ENCODE results near the gene ISL2.
A peak's percentile ranks its signal among the peaks of the same experiment; 100 is the strongest.

Gene ISL2

DNA sequence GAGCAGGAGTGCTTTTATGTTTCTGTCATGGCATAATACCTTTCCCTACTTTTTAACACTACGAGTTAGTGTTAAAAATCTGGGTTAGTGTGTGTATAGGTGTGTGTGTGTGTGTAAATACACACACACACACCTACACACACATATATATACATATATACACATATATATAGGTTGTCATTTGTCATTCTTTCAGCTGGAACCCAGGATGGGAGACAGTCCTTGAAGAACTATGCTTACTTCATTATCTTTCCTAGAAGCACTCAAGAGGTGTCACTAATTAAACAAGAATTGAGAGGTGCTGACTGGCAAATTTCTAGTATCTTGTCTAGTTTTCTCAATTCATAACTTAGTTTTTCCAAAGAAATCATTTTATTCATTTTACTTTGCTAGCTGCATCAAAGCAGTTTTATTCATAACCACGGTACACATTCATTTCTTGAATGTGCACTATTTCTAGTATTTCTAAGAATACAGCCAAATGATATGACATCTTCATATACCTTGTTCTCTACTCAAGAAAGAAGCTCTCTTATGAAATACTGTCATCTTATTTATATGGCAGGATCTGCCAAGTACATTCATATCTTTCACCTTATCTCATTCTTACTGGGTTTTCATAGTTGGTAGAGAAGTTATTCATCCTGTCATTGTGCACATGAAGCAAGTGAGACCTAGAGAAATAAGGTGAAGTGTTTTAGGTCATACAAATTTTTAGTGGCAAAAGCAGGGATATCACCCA lies 46.6 kb downstream of the ISL2 start:
- Histone ChIP-seq H3K36me3 (ENCODE audit: low read depth) (no peaks in the 10 kb centered on the region), H3K9me3 (ENCODE audit: severe bottlenecking) (no peaks in the 10 kb centered on the region), H3K27me3 (ENCODE audit: insufficient read depth, poor library complexity, severe bottlenecking) (no peaks in the 10 kb centered on the region), H3K4me1 (ENCODE audit: insufficient read depth, poor library complexity, severe bottlenecking) (no peaks in the 10 kb centered on the region), H3K4me3 (ENCODE audit: severe bottlenecking) (no peak overlapping the region), H3K27ac (ENCODE audit: poor library complexity, severe bottlenecking) (no peak overlapping the region)
- TF ChIP-seq, protein P1, sequence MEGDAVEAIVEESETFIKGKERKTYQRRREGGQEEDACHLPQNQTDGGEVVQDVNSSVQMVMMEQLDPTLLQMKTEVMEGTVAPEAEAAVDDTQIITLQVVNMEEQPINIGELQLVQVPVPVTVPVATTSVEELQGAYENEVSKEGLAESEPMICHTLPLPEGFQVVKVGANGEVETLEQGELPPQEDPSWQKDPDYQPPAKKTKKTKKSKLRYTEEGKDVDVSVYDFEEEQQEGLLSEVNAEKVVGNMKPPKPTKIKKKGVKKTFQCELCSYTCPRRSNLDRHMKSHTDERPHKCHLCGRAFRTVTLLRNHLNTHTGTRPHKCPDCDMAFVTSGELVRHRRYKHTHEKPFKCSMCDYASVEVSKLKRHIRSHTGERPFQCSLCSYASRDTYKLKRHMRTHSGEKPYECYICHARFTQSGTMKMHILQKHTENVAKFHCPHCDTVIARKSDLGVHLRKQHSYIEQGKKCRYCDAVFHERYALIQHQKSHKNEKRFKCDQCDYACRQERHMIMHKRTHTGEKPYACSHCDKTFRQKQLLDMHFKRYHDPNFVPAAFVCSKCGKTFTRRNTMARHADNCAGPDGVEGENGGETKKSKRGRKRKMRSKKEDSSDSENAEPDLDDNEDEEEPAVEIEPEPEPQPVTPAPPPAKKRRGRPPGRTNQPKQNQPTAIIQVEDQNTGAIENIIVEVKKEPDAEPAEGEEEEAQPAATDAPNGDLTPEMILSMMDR (IDR thresholded peaks at IDR 0.05; ENCODE audit: poor library complexity, severe bottlenecking), result no peak
- ATAC-seq (ENCODE audit: low read depth) (no peak), DNase-seq (ENCODE audit: low spot score) (no peak)

DNA sequence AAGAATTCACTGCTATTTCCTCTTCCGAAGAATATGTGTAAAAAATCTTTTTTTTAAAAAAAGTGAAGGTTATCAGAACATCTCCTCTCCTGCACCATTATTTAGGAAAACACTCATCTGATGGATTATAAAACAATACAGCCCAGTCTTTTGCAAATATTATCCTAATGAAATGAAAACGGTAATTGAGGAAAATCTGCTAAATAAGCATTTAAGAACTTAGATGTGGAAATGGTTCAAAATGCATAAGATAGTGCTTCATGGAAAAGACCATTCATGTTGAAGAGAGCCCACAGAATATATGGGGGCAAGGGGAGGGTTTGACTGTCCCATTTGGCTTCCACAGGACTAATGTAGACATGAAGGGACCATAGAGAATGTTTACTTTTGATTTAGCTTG lies 47.8 kb downstream of the ISL2 start:
- no peak for ATAC-seq (ENCODE audit: low read depth)
- Histone ChIP-seq H3K27me3 (ENCODE audit: insufficient read depth, poor library complexity, severe bottlenecking) (no peaks in the 10 kb centered on the region), H3K4me1 (ENCODE audit: insufficient read depth, poor library complexity, severe bottlenecking) (no peaks in the 10 kb centered on the region), H3K4me3 (ENCODE audit: severe bottlenecking) (no peak overlapping the region), H3K36me3 (ENCODE audit: low read depth) (no peaks in the 10 kb centered on the region), H3K9me3 (ENCODE audit: severe bottlenecking) (no peaks in the 10 kb centered on the region), H3K27ac (ENCODE audit: poor library complexity, severe bottlenecking) (no peak overlapping the region)
- DNase-seq (ENCODE audit: low spot score), result no peak
- TF ChIP-seq, protein P1 (IDR thresholded peaks at IDR 0.05; ENCODE audit: poor library complexity, severe bottlenecking), result no peak

DNA sequence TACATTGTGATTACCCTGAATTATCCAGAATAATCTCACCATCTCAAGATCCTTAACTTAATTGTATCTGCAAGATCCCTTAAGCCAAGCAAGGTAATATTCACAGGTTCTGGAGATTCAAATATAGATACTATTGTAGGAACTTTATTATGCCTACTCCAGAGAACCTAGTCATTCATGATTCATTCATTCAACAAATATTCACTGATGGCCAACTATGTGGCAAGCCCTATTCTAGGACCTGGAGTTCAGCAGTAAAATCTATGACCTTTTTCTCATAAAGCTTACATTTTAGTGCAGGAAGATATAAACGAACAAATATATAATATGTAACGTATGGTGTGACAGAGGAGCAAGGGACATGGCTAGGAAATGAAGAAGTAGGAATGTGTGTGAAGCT lies 49.6 kb downstream of the ISL2 start:
- no peaks in the 10 kb centered on the region for H3K4me1 ChIP-seq (ENCODE audit: insufficient read depth, poor library complexity, severe bottlenecking)
- H3K27ac ChIP-seq (ENCODE audit: poor library complexity, severe bottlenecking), result no peak overlapping the region
- H3K36me3 ChIP-seq (ENCODE audit: low read depth), result no peaks in the 10 kb centered on the region
- no peaks in the 10 kb centered on the region for H3K27me3 ChIP-seq (ENCODE audit: insufficient read depth, poor library complexity, severe bottlenecking)
- ATAC-seq (ENCODE audit: low read depth) (peak; percentile 39; the same call in 1 of the 3 replicates), DNase-seq (ENCODE audit: low spot score) (no peak)
- no peak overlapping the region for H3K4me3 ChIP-seq (ENCODE audit: severe bottlenecking)
- TF ChIP-seq, protein P1 (IDR thresholded peaks at IDR 0.05; ENCODE audit: poor library complexity, severe bottlenecking), result no peak
- H3K9me3 ChIP-seq (ENCODE audit: severe bottlenecking), result no peaks in the 10 kb centered on the region

DNA sequence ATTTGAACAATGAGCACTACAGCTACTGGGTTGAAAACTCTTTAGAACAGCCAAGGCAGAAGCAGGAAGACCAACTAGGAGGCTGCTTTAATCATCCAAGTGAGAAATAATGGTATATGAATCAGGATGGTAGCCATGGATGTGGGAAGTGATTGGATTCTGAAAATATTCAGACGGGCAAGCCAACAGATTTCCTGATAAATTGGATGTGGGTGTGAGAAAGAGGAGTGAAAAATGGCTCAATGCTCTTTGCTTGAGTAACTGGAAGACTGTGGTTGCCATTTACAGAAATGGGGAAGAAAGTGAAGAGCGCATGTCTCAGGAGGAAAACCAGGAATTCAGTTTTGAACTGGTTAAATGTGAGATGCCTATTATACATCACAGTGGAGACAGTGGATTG lies 50.4 kb downstream of the ISL2 start:
- Histone ChIP-seq H3K4me3 (ENCODE audit: severe bottlenecking) (no peak overlapping the region), H3K27me3 (ENCODE audit: insufficient read depth, poor library complexity, severe bottlenecking) (no peaks in the 10 kb centered on the region), H3K36me3 (ENCODE audit: low read depth) (no peaks in the 10 kb centered on the region), H3K4me1 (ENCODE audit: insufficient read depth, poor library complexity, severe bottlenecking) (no peaks in the 10 kb centered on the region), H3K27ac (ENCODE audit: poor library complexity, severe bottlenecking) (no peak overlapping the region), H3K9me3 (ENCODE audit: severe bottlenecking) (no peaks in the 10 kb centered on the region)
- DNase-seq (ENCODE audit: low spot score) (no peak), ATAC-seq (ENCODE audit: low read depth) (no peak)
- TF ChIP-seq, protein P1 (IDR thresholded peaks at IDR 0.05; ENCODE audit: poor library complexity, severe bottlenecking), result no peak

DNA sequence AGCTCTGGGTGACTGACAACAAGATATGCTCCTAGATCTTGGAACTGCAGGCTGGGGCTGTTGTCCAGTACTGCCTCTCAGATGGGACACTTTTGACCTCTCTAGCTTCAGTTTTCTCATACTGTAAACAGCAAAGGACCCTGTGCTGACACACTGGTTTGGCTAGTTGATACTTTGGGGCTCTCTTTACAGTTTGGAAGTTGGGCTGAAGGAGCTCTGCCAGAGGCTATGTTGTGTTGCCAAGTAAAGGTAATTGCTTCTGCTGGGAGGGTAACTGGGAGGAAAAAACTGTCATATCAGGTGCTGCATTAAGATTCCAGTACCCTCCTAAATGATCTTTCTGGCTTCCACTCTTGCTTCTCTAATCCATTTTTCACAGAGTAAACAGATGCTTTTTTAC lies 54.0 kb downstream of the ISL2 start:
- Histone ChIP-seq H3K36me3 (ENCODE audit: low read depth) (no peaks in the 10 kb centered on the region), H3K4me1 (ENCODE audit: insufficient read depth, poor library complexity, severe bottlenecking) (no peaks in the 10 kb centered on the region), H3K4me3 (ENCODE audit: severe bottlenecking) (no peak overlapping the region), H3K27ac (ENCODE audit: poor library complexity, severe bottlenecking) (no peak overlapping the region), H3K27me3 (ENCODE audit: insufficient read depth, poor library complexity, severe bottlenecking) (no peaks in the 10 kb centered on the region), H3K9me3 (ENCODE audit: severe bottlenecking) (no peaks in the 10 kb centered on the region)
- no peak for ATAC-seq (ENCODE audit: low read depth)
- no peak for DNase-seq (ENCODE audit: low spot score)
- TF ChIP-seq, protein P1 (IDR thresholded peaks at IDR 0.05; ENCODE audit: poor library complexity, severe bottlenecking), result no peak

Measured in RWPE2 (cell line).